OCI-LY1 (cell line): ENCODE results near the gene EVA1A.

Experiments
- H2AFZ ChIP-seq: fragments of 200-600 bp; sonication (generic), shearing (Covaris generic); 2 replicates; pipeline ENCODE4 v1.6.0; 2014; ENCODE audit warnings: antibody characterized with exemption, mild to moderate bottlenecking, low read length
- H3F3A ChIP-seq: fragments of 200-600 bp; sonication (generic), shearing (Covaris generic); 2 replicates; pipeline ENCODE4 v1.6.0; 2014; ENCODE audit warnings: mild to moderate bottlenecking, antibody characterized with exemption, low read length, moderate library complexity; ENCODE audit not compliant: insufficient read depth
- H3K27ac ChIP-seq: fragments of 200-600 bp; sonication (generic); 2 replicates; pipeline ENCODE4 v1.5.1; 2014; ENCODE audit warnings: low read length, mixed run types, mild to moderate bottlenecking, low read depth; ENCODE audit not compliant: poor library complexity, severe bottlenecking
- H3K27me3 ChIP-seq: fragments of 200-600 bp; sonication (generic); 2 replicates; pipeline ENCODE4 v1.6.0; 2014; ENCODE audit warnings: antibody characterized with exemption, mild to moderate bottlenecking, low read length, moderate library complexity; ENCODE audit not compliant: insufficient read depth
- H3K36me3 ChIP-seq: fragments of 200-600 bp; sonication (generic); 2 replicates; pipeline ENCODE4 v1.6.1; 2014; ENCODE audit warnings: mild to moderate bottlenecking, antibody characterized with exemption, low read length, moderate library complexity, mixed read lengths; ENCODE audit not compliant: insufficient read depth
- H3K4me1 ChIP-seq: fragments of 200-600 bp; sonication (generic); 2 replicates; pipeline ENCODE4 v1.5.1; 2014; ENCODE audit warnings: mild to moderate bottlenecking, low read length, moderate library complexity; ENCODE audit not compliant: insufficient read depth, severe bottlenecking
- H3K4me2 ChIP-seq: fragments of 200-600 bp; sonication (generic), shearing (Covaris generic); 2 replicates; pipeline ENCODE4 v1.6.1; 2014; ENCODE audit warnings: low read length
- H3K4me3 ChIP-seq: fragments of 200-600 bp; sonication (generic); 2 replicates; pipeline ENCODE4 v1.5.1; 2014; ENCODE audit warnings: low read length, low read depth, mild to moderate bottlenecking, mixed read lengths; ENCODE audit not compliant: poor library complexity, severe bottlenecking
- H3K79me2 ChIP-seq: fragments of 200-600 bp; shearing (Covaris generic); 2 replicates; pipeline ENCODE4 v1.6.1; 2016; ENCODE audit warnings: mixed run types, low read length, mixed read lengths; ENCODE audit not compliant: insufficient read depth
- H3K9ac ChIP-seq: fragments of 200-600 bp; sonication (generic), shearing (Covaris generic); 2 replicates; pipeline ENCODE4 v1.6.1; 2014; ENCODE audit warnings: mild to moderate bottlenecking, low read length, mixed read lengths
- H3K9me2 ChIP-seq: fragments of 200-600 bp; sonication (generic), shearing (Covaris generic); 2 replicates; pipeline ENCODE4 v1.6.1; 2014; ENCODE audit warnings: low read depth, mild to moderate bottlenecking, low read length, mixed read lengths
- H3K9me3 ChIP-seq: fragments of 200-600 bp; shearing (Covaris generic); 2 replicates; pipeline ENCODE4 v1.6.1; 2014; ENCODE audit warnings: low read length, mixed read lengths
- H4K20me1 ChIP-seq: fragments of 200-600 bp; sonication (generic), shearing (Covaris generic); 2 replicates; pipeline ENCODE4 v1.6.0; 2016; ENCODE audit warnings: mild to moderate bottlenecking, low read length; ENCODE audit not compliant: insufficient read depth
- EZH2 ChIP-seq: fragments of 200-600 bp; sonication (generic), shearing (Covaris generic); IDR thresholded peaks from 2 replicates; pipeline ENCODE4 v1.8.0; 2017; ENCODE audit warnings: borderline replicate concordance, mixed run types, mild to moderate bottlenecking, antibody characterized with exemption, low read length, moderate library complexity, mixed read lengths
- TF ChIP-seq, protein P1 (sequence below): fragments of 200-600 bp; sonication (generic), shearing (Covaris generic); IDR thresholded peaks from 2 replicates; pipeline ENCODE4 v1.5.1; 2017; ENCODE audit warnings: mild to moderate bottlenecking, antibody characterized with exemption, low read length, moderate library complexity, mixed read lengths

Gene EVA1A

DNA sequence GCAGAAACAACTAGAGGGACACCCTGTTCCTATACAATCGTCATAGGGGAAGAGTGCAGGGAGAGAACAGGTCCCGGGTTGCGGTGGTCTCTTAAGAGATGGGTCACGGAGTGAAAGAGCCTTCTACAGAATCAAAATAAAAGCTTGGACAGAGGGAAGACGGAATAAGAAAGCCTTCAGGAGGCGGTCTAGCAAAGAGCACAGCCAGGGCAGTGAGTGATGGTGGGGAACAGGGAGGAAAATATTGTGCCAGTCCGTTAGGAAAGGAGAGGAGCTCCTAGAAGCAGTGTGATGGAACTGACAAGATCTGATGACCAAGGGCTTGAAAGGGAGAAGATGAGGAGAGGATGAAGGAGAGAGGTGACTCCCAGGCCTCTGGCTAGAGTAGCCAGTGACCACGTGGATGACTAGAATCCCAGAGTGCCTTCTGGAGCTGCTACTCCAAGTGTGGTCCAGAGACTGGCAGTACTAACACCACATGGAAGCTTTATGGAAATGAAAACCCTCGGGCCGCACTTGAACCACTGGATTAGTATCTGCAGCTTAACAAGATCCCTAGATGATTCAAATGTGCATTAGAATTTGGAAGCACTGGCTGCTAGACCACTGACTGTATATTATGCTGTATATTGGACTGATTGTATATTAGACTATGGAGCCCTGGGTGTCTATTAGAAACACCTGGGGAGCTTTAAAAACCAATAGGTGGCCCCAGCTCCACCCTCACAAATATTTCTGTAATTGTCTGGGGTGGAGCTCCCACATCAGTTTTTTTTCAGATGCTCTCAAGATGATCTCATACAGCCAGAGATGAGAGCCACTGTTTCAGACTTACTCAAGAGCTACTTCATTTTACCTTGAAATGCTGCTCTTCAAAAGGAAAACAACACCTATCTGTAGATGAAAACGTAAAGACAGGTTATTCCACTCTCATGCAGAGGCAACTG is 1.1 kb upstream of the EVA1A start:
- H3F3A ChIP-seq: no peaks in the 10 kb centered on the region
- H3K4me2 ChIP-seq: no peak overlapping the region
- no peaks in the 10 kb centered on the region for H3K9me3 ChIP-seq
- no peak overlapping the region for H3K4me3 ChIP-seq
- H2AFZ ChIP-seq: no peak overlapping the region
- no peaks in the 10 kb centered on the region for H3K36me3 ChIP-seq
- no peak for TF ChIP-seq EZH2
- TF ChIP-seq, protein P1, sequence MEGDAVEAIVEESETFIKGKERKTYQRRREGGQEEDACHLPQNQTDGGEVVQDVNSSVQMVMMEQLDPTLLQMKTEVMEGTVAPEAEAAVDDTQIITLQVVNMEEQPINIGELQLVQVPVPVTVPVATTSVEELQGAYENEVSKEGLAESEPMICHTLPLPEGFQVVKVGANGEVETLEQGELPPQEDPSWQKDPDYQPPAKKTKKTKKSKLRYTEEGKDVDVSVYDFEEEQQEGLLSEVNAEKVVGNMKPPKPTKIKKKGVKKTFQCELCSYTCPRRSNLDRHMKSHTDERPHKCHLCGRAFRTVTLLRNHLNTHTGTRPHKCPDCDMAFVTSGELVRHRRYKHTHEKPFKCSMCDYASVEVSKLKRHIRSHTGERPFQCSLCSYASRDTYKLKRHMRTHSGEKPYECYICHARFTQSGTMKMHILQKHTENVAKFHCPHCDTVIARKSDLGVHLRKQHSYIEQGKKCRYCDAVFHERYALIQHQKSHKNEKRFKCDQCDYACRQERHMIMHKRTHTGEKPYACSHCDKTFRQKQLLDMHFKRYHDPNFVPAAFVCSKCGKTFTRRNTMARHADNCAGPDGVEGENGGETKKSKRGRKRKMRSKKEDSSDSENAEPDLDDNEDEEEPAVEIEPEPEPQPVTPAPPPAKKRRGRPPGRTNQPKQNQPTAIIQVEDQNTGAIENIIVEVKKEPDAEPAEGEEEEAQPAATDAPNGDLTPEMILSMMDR: no peak
- no peaks in the 10 kb centered on the region for H4K20me1 ChIP-seq
- H3K27ac ChIP-seq: no peak overlapping the region
- no peak overlapping the region for H3K9ac ChIP-seq
- H3K27me3 ChIP-seq: no peaks in the 10 kb centered on the region
- H3K79me2 ChIP-seq: no peaks in the 10 kb centered on the region
- H3K4me1 ChIP-seq: no peaks in the 10 kb centered on the region
- H3K9me2 ChIP-seq: no peaks in the 10 kb centered on the region

DNA sequence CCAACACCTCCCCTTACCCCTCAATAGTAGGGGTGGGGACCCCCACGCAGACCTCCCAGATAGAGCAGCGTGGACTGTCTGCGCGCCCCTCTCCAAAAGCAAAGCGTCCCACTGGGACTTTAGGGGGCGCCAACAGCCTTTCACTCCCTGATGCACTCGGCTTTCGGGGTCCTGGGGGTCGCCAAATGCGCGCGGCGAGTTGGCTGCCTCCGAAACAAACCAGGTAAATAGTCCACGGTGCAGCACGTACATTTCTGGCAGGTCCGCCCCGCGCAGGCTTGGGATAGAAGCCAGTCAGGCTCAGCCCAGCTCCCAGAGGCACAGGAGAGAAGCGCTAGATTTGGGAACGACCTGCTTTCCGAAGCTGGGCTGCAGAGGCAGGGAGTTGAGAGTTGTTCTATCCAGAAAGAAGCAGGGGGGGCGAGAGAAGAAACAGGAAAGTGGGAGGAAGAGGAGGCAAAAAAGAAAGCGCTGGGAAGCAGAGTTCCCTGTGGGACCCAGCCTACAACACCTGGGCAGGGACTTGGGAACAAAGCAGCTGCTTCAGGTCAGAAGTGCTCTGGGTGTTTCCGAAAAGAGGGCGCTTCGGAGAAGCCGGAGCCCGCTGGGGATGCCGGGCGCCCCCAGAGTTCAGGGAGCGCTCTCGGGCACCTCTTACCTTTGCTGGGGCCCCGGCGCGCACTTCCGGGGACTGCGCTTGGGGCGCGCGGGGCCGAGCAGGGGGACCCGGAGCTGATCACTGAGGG is 544 bp downstream of the EVA1A start:
- no peak for TF ChIP-seq EZH2
- TF ChIP-seq, protein P1: no peak
- H3K4me1 ChIP-seq: no peaks in the 10 kb centered on the region
- H3K36me3 ChIP-seq: no peaks in the 10 kb centered on the region
- H3K4me3 ChIP-seq: no peak overlapping the region
- no peaks in the 10 kb centered on the region for H3F3A ChIP-seq
- H3K9ac ChIP-seq: no peak overlapping the region
- H3K27me3 ChIP-seq: no peaks in the 10 kb centered on the region
- no peak overlapping the region for H3K4me2 ChIP-seq
- no peaks in the 10 kb centered on the region for H4K20me1 ChIP-seq
- no peaks in the 10 kb centered on the region for H3K9me3 ChIP-seq
- no peaks in the 10 kb centered on the region for H3K9me2 ChIP-seq
- H3K79me2 ChIP-seq: no peaks in the 10 kb centered on the region
- H2AFZ ChIP-seq: no peak overlapping the region
- H3K27ac ChIP-seq: no peak overlapping the region

DNA sequence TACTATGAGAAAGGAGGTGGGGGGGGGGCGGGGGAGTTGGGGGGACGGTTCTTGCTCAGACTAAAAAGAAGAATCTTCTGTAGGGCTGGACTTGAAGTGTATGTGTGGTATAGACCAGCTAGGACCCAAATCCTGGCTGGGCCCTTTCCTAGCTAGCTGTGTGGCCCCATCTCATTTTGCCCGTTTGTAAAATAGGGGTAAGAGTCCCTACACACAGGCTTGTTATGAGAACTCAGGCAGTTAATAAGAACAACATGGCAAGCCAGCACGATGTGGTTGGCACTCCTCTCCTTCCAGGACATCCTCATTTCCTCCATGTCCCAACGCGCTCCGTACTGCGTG is 1.1 kb downstream of the EVA1A start:
- H4K20me1 ChIP-seq: no peaks in the 10 kb centered on the region
- H3K27me3 ChIP-seq: no peaks in the 10 kb centered on the region
- H3K4me3 ChIP-seq: no peak overlapping the region
- no peaks in the 10 kb centered on the region for H3K79me2 ChIP-seq
- H3K4me1 ChIP-seq: no peaks in the 10 kb centered on the region
- TF ChIP-seq EZH2: no peak
- TF ChIP-seq, protein P1: no peak
- no peak overlapping the region for H3K27ac ChIP-seq
- H3F3A ChIP-seq: no peaks in the 10 kb centered on the region
- no peak overlapping the region for H2AFZ ChIP-seq
- H3K9me3 ChIP-seq: no peaks in the 10 kb centered on the region
- H3K9ac ChIP-seq: no peak overlapping the region
- no peak overlapping the region for H3K4me2 ChIP-seq
- no peaks in the 10 kb centered on the region for H3K36me3 ChIP-seq
- no peaks in the 10 kb centered on the region for H3K9me2 ChIP-seq
